IPS-15b (cell line): ENCODE data around the gene MAPRE2.

Experiments
- H3K27me3 ChIP-seq: one replicate; pipeline ENCODE4 v1.6.1; 2013; ENCODE audit warnings: low read length; ENCODE audit not compliant: control insufficient read depth, insufficient read depth
- H3K36me3 ChIP-seq: one replicate; pipeline ENCODE4 v1.6.1; 2013; ENCODE audit warnings: low read length; ENCODE audit not compliant: control insufficient read depth, insufficient read depth
- H3K4me1 ChIP-seq: one replicate; pipeline ENCODE4 v1.6.1; 2013; ENCODE audit warnings: mild to moderate bottlenecking, low read length; ENCODE audit not compliant: control insufficient read depth, insufficient read depth
- H3K4me3 ChIP-seq: one replicate; pipeline ENCODE4 v1.5.1; 2013; ENCODE audit warnings: low read depth, low read length
- H3K9ac ChIP-seq: one replicate; pipeline ENCODE4 v1.6.1; 2013; ENCODE audit warnings: low read depth, mild to moderate bottlenecking, low read length
- H3K9me3 ChIP-seq: one replicate; pipeline ENCODE4 v1.6.1; 2013; ENCODE audit warnings: mild to moderate bottlenecking, low read length; ENCODE audit not compliant: control insufficient read depth, insufficient read depth

MAPRE2 gene

GRCh38 chr18:35132021-35132902 lies 91.0 kb downstream of the MAPRE2 start:
- no peak overlapping the region for H3K4me3 ChIP-seq

GRCh38 chr18:35134190-35134730 lies 93.0 kb downstream of the MAPRE2 start:
- Histone ChIP-seq H3K4me3 (no peak overlapping the region), H3K36me3 (peaks cover 2% of the 10 kb centered on the region), H3K9ac (no peak overlapping the region), H3K4me1 (no peaks in the 10 kb centered on the region), H3K9me3 (no peaks in the 10 kb centered on the region), H3K27me3 (no peaks in the 10 kb centered on the region)

More at GRCh38 chr18:35132021-35132902, 91.0 kb downstream of the MAPRE2 start:
- Histone ChIP-seq H3K9me3 (no peaks in the 10 kb centered on the region), H3K36me3 (peaks cover 2% of the 10 kb centered on the region), H3K27me3 (no peaks in the 10 kb centered on the region), H3K9ac (no peak overlapping the region), H3K4me1 (no peaks in the 10 kb centered on the region)

GRCh38 chr18:35134791-35135531 lies 93.7 kb downstream of the MAPRE2 start:
- H3K4me3 ChIP-seq, result no peak overlapping the region
- H3K27me3 ChIP-seq, result no peaks in the 10 kb centered on the region
- no peaks in the 10 kb centered on the region for H3K4me1 ChIP-seq
- H3K9ac ChIP-seq, result no peak overlapping the region
- H3K9me3 ChIP-seq, result no peaks in the 10 kb centered on the region
- peaks cover 2% of the 10 kb centered on the region for H3K36me3 ChIP-seq

- no peaks in the 10 kb centered on the region for H3K9me3 ChIP-seq
Observed at GRCh38 chr18:35136248-35136647, 95.0 kb downstream of the MAPRE2 start.

GRCh38 chr18:35136885-35137284 lies 95.7 kb downstream of the MAPRE2 start:
- H3K9me3 ChIP-seq, result no peaks in the 10 kb centered on the region
- H3K27me3 ChIP-seq, result no peaks in the 10 kb centered on the region
- H3K4me1 ChIP-seq, result no peaks in the 10 kb centered on the region
- H3K4me3 ChIP-seq, result no peak overlapping the region
- peaks cover 2% of the 10 kb centered on the region for H3K36me3 ChIP-seq
- no peak overlapping the region for H3K9ac ChIP-seq

More at GRCh38 chr18:35136248-35136647, 95.0 kb downstream of the MAPRE2 start:
- no peak overlapping the region for H3K9ac ChIP-seq
- H3K4me3 ChIP-seq, result no peak overlapping the region
- H3K27me3 ChIP-seq, result no peaks in the 10 kb centered on the region
- H3K36me3 ChIP-seq, result peaks cover 2% of the 10 kb centered on the region
- H3K4me1 ChIP-seq, result no peaks in the 10 kb centered on the region

- Histone ChIP-seq H3K27me3 (no peaks in the 10 kb centered on the region), H3K4me3 (no peak overlapping the region), H3K36me3 (no peaks in the 10 kb centered on the region), H3K4me1 (no peaks in the 10 kb centered on the region), H3K9ac (no peak overlapping the region), H3K9me3 (no peaks in the 10 kb centered on the region)
Observed at GRCh38 chr18:35137632-35138031, 96.4 kb downstream of the MAPRE2 start.

- H3K36me3 ChIP-seq, result no peaks in the 10 kb centered on the region
- H3K9me3 ChIP-seq, result no peaks in the 10 kb centered on the region
- H3K4me3 ChIP-seq, result no peak overlapping the region
- no peaks in the 10 kb centered on the region for H3K27me3 ChIP-seq
- no peak overlapping the region for H3K9ac ChIP-seq
- H3K4me1 ChIP-seq, result no peaks in the 10 kb centered on the region
Observed at GRCh38 chr18:35138773-35139172, 97.6 kb downstream of the MAPRE2 start.

- Histone ChIP-seq H3K4me1 (no peaks in the 10 kb centered on the region), H3K9ac (no peak overlapping the region), H3K9me3 (no peaks in the 10 kb centered on the region), H3K36me3 (no peaks in the 10 kb centered on the region), H3K27me3 (no peaks in the 10 kb centered on the region), H3K4me3 (no peak overlapping the region)
Observed at GRCh38 chr18:35139517-35139916, 98.3 kb downstream of the MAPRE2 start.

- Histone ChIP-seq H3K36me3 (no peaks in the 10 kb centered on the region), H3K9ac (no peak overlapping the region)
Observed at GRCh38 chr18:35141077-35141476, 99.9 kb downstream of the MAPRE2 start.

GRCh38 chr18:35141567-35142274 lies 100.5 kb downstream of the MAPRE2 start:
- Histone ChIP-seq H3K4me1 (no peaks in the 10 kb centered on the region), H3K9ac (no peak overlapping the region), H3K4me3 (no peak overlapping the region), H3K27me3 (no peaks in the 10 kb centered on the region), H3K36me3 (no peaks in the 10 kb centered on the region), H3K9me3 (no peaks in the 10 kb centered on the region)

More at GRCh38 chr18:35141077-35141476, 99.9 kb downstream of the MAPRE2 start:
- H3K4me3 ChIP-seq, result no peak overlapping the region
- no peaks in the 10 kb centered on the region for H3K4me1 ChIP-seq
- no peaks in the 10 kb centered on the region for H3K27me3 ChIP-seq
- no peaks in the 10 kb centered on the region for H3K9me3 ChIP-seq

GRCh38 chr18:35142275-35142615 lies 101.0 kb downstream of the MAPRE2 start:
- H3K27me3 ChIP-seq, result no peaks in the 10 kb centered on the region
- H3K36me3 ChIP-seq, result no peaks in the 10 kb centered on the region
- no peak overlapping the region for H3K4me3 ChIP-seq
- H3K9me3 ChIP-seq, result no peaks in the 10 kb centered on the region
- H3K4me1 ChIP-seq, result no peaks in the 10 kb centered on the region
- no peak overlapping the region for H3K9ac ChIP-seq
